BLaER1 (cell line): ENCODE results near the gene WWOX.

Experiments used
- H3K27ac ChIP-seq: shearing (Covaris generic); formaldehyde crosslinking; 2 replicates; pipeline ENCODE4 v1.8.1; 2022
- H3K27me3 ChIP-seq: shearing (Covaris generic); formaldehyde crosslinking; 2 replicates; pipeline ENCODE4 v1.8.1; 2022
- H3K36me3 ChIP-seq: shearing (Covaris generic); formaldehyde crosslinking; 2 replicates; pipeline ENCODE4 v1.8.1; 2022
- H3K4me1 ChIP-seq: shearing (Covaris generic); formaldehyde crosslinking; 2 replicates; pipeline ENCODE4 v1.8.1; 2022
- H3K4me2 ChIP-seq: shearing (Covaris generic); formaldehyde crosslinking; 2 replicates; pipeline ENCODE4 v1.8.1; 2022
- H3K4me3 ChIP-seq: shearing (Covaris generic); formaldehyde crosslinking; 2 replicates; pipeline ENCODE4 v1.8.1; 2022
- H3K9ac ChIP-seq: shearing (Covaris generic); formaldehyde crosslinking; 2 replicates; pipeline ENCODE4 v1.8.1; 2022
- H3K9me3 ChIP-seq: shearing (Covaris generic); formaldehyde crosslinking; 2 replicates; pipeline ENCODE4 v1.8.1; 2022
- H4K20me1 ChIP-seq: shearing (Covaris generic); formaldehyde crosslinking; 2 replicates; pipeline ENCODE4 v1.8.1; 2022
- Cebpa-rat ChIP-seq: shearing (Covaris generic); IDR thresholded peaks from 2 replicates; pipeline ENCODE4 v1.8.1; 2022

The WWOX gene

DNA sequence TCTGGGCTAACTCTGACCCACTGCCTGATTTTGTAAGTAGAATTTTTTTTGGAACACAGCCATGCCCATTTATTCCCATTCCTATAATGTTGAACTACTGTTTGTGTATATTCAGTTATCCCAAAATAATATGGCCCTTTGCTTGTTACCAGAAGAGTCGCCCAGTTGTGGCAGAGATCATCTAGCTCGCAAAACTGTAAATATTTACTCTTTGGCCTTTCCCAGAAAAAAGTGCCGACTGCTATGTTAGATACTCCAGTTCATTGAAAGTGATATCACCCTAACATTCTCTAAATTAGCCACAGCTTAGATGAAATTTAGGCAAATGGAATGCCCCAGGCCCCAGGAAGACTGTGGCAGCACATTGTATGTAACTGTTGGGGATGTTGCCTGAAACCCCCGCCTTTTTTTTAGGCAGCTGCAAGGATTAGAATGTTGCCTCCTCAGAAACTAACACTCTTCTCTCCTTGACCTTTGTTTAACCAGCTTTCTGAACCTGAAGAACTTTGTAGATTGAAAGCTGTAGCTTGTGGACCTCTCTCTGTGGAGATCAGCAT is 19.1 kb downstream of the WWOX start:
- H3K9ac ChIP-seq = no peak overlapping the region
- no peak overlapping the region for H3K4me2 ChIP-seq
- H3K36me3 ChIP-seq = peaks cover 56% of the 10 kb centered on the region
- no peaks in the 10 kb centered on the region for H3K27me3 ChIP-seq
- H3K4me3 ChIP-seq = no peak overlapping the region
- no peak for TF ChIP-seq Cebpa-rat
- no peaks in the 10 kb centered on the region for H3K9me3 ChIP-seq
- no peaks in the 10 kb centered on the region for H3K4me1 ChIP-seq
- no peaks in the 10 kb centered on the region for H4K20me1 ChIP-seq
- H3K27ac ChIP-seq = no peak overlapping the region

DNA sequence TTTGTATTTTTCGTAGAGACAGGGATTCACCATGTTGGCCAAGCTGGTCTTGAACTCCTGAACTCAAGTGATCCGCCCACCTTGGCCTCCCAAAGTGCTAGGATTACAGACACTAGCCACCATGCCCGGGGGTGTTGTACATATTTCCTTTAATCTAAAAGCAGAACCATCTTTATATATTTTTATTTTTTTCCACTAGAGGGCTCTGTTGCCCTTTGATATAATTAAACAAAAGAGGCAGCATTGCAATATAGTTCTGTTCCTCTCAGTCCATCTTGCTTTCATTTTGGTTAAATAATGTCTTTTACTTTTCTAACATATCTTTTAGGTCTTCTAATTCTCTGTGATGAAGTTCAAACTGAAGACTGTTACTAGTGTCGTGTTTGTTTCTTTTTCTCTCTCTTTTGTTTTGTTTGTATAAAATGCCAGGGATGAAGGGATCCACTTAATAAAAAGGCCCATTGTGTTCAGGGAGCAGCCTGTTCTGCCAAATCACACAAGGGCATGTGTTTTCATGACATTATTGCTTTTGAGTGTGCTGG is 23.4 kb downstream of the WWOX start:
- Histone ChIP-seq H3K4me1 (no peaks in the 10 kb centered on the region), H3K27me3 (no peaks in the 10 kb centered on the region), H3K27ac (no peak overlapping the region), H3K4me3 (no peak overlapping the region), H3K36me3 (peaks cover 29% of the 10 kb centered on the region), H3K4me2 (no peak overlapping the region), H3K9me3 (no peaks in the 10 kb centered on the region), H3K9ac (no peak overlapping the region), H4K20me1 (no peaks in the 10 kb centered on the region)
- no peak for TF ChIP-seq Cebpa-rat

DNA sequence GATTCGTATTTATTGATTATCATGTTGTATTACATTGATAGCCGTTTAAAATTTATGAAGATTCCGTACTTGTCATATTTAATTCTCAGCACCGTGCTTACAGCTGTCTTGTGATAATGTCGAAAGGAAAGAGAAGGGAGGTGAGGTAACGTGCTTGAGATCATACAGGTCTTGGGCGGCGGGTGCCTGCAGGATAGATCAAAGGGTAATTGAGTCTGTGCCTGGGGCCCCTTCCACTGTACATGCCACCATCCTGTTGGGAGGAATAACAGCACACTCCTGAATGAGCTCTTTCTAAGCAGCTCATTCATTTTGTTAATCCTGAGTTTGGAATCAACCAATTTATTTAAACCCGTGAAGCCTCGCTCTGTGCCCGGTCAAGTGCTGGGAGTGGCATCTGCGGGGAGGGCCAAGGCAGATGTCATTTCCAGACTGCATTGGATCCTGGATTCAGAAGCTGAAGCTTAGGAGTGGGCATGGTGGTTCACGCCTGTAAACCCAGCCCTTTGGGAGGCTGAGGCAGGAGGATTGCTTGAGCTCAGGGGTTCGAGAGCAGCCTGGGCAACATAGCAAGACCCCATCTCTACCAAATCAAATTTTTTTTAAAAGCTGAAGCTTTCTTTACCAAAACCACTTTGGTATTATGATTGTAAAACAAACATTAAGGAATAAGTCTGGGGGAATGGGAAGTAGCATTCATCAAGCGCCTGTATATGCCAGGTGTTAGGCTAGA is 25.8 kb downstream of the WWOX start:
- Histone ChIP-seq H3K9ac (no peak overlapping the region), H3K27me3 (no peaks in the 10 kb centered on the region), H3K4me3 (no peak overlapping the region), H3K27ac (no peak overlapping the region), H3K4me1 (no peaks in the 10 kb centered on the region), H4K20me1 (no peaks in the 10 kb centered on the region), H3K36me3 (peaks cover 14% of the 10 kb centered on the region), H3K4me2 (no peak overlapping the region), H3K9me3 (no peaks in the 10 kb centered on the region; the same call in 1 of the 2 replicates)
- TF ChIP-seq Cebpa-rat = no peak

DNA sequence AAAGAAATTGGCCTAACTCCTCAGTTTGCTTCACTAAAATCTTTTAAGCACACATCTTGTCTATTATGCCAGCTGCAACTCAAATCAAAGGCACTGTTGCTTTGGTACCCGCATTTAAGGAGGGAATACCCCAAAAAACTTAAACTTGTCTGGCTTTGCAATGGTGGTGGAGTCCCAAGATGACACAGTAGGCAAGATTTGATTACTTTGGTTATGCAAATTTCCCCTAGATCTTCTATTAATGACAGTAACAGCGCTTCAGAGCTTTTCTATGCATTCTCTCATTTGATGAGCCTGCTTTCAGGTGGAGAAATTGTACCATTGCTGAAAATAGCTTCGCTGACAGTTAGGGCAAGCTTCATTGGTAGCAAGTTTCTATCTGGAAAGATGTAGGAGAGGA is 27.2 kb downstream of the WWOX start:
- H3K4me1 ChIP-seq = no peaks in the 10 kb centered on the region
- TF ChIP-seq Cebpa-rat = no peak
- H4K20me1 ChIP-seq = no peaks in the 10 kb centered on the region
- no peak overlapping the region for H3K9ac ChIP-seq
- no peaks in the 10 kb centered on the region for H3K27me3 ChIP-seq
- no peak overlapping the region for H3K27ac ChIP-seq
- peaks cover 20% of the 10 kb centered on the region for H3K36me3 ChIP-seq
- no peak overlapping the region for H3K4me2 ChIP-seq
- H3K4me3 ChIP-seq = no peak overlapping the region
- no peaks in the 10 kb centered on the region; the same call in 1 of the 2 replicates for H3K9me3 ChIP-seq

DNA sequence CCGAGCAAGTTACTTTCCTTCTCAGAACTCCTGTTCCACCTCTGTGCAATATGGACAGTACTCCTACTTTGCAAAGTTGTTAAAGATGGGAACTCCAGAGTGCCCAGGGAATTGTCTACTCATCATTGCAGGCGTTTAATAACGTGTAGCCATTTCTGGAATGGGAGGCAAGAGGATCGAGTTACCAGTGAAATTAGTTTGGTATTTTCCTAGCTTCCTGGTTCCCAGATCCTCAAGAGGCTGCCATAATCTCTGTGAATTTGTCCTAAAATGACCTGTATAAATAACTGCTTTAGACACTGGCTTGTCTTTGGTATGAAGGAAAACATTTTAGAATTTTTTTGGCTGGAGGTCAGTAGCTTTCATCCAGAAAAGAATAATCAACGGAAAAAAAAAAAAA is 27.7 kb downstream of the WWOX start:
- Histone ChIP-seq H3K9ac (no peak overlapping the region), H3K4me1 (no peaks in the 10 kb centered on the region), H3K36me3 (peaks cover 19% of the 10 kb centered on the region), H3K4me3 (no peak overlapping the region), H4K20me1 (no peaks in the 10 kb centered on the region), H3K9me3 (no peaks in the 10 kb centered on the region; the same call in 1 of the 2 replicates), H3K27me3 (no peaks in the 10 kb centered on the region), H3K4me2 (no peak overlapping the region), H3K27ac (no peak overlapping the region)
- no peak for TF ChIP-seq Cebpa-rat

DNA sequence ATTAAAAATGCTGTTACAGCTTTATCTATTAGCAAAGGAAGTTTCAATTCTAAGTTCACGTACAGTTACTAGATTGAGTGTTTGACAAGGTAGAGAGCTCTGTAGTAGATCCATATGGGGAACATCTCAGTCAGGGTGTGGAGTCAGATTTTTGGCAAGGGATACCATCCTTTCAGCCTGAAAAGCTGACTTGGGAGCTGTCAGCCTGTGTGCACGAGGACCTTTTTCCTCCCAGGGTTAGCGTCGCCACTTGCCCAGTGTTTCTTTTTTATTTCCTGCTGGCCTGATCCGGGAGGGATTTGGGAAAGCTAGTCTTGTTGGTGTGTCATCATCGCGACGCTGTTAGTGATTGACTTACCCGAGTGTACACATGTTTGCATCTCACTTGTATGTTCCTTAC is 29.5 kb downstream of the WWOX start:
- H3K9ac ChIP-seq = no peak overlapping the region

DNA sequence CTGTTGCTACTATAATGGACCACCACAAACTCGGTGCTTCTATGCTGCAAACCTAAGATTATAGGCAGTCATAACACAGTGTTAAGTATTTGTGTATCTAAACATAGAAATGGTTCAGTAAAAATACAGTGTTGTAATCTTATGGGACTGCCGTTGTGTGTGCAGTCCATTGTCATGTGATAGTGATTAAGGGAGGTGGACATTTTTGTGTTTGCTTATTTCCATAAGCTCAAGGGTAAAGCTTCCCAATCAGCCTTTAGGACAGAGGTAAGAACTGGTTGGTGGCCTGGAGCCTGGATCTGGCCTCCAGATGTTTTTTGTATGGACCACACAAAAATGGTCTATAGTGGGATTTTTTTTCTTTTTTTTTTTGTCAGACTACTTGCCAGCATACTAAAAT is 29.9 kb downstream of the WWOX start:
- Histone ChIP-seq H4K20me1 (no peaks in the 10 kb centered on the region), H3K4me2 (no peak overlapping the region), H3K4me3 (no peak overlapping the region), H3K9ac (no peak overlapping the region), H3K36me3 (peaks cover 23% of the 10 kb centered on the region), H3K27ac (no peak overlapping the region), H3K9me3 (no peaks in the 10 kb centered on the region; the same call in 1 of the 2 replicates), H3K27me3 (no peaks in the 10 kb centered on the region), H3K4me1 (no peaks in the 10 kb centered on the region)
- TF ChIP-seq Cebpa-rat = no peak

More for the DNA sequence above, 29.5 kb downstream of the WWOX start:
- Histone ChIP-seq H3K36me3 (peaks cover 23% of the 10 kb centered on the region), H3K27ac (no peak overlapping the region), H3K4me1 (no peaks in the 10 kb centered on the region), H3K9me3 (no peaks in the 10 kb centered on the region; the same call in 1 of the 2 replicates), H3K27me3 (no peaks in the 10 kb centered on the region), H3K4me3 (no peak overlapping the region), H4K20me1 (no peaks in the 10 kb centered on the region), H3K4me2 (no peak overlapping the region)
- TF ChIP-seq Cebpa-rat = no peak

DNA sequence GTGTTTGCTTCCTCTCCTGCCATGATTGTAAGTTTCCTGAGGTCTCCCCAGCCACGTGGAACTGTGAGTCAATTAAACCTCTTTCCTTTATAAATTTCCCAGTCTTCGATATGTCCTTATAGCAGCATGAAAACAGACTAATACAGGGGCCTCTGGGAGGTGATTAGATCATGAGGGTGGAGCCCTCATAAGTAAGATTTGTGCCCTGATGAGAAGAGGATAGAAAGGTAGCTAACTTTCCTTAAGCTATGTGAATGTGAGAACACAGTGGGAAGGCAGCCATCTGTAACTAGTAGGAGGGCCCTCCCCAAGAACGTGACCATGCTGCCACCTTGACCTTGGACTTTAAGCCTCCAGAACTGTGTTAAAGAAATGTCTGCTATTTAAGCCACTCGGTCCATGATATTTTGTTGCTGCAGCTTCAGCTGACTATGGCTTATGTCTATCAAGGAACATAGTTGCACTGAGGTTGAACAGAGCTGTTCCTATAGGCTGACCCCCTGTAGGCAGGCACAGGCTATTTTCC is 30.7 kb downstream of the WWOX start:
- H3K9ac ChIP-seq = no peak overlapping the region
- no peaks in the 10 kb centered on the region for H3K4me1 ChIP-seq
- H4K20me1 ChIP-seq = no peaks in the 10 kb centered on the region
- TF ChIP-seq Cebpa-rat = no peak
- no peak overlapping the region for H3K4me2 ChIP-seq
- H3K9me3 ChIP-seq = no peaks in the 10 kb centered on the region; the same call in 1 of the 2 replicates
- H3K4me3 ChIP-seq = no peak overlapping the region
- no peak overlapping the region for H3K27ac ChIP-seq
- no peaks in the 10 kb centered on the region for H3K27me3 ChIP-seq
- H3K36me3 ChIP-seq = peaks cover 22% of the 10 kb centered on the region

DNA sequence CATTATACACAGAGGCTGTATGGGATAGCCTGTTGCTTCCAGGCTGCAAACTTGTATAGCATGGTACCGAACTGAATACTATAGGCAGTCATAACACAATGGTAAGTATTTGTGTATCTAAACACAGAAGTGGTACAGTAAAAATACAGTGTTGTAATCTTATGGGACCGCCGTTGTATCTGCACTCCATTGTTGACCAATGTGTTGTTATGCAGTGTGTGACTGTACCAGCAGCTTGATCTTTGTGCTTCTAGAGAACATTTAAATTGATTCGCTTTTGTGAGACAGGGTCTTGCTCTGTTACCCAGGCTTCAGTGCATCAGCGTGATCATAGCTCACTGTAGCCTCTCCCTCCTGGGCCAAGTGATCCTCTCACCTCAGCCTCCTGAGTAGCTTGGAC is 31.5 kb downstream of the WWOX start:
- no peaks in the 10 kb centered on the region for H3K27me3 ChIP-seq
- no peaks in the 10 kb centered on the region for H4K20me1 ChIP-seq
- TF ChIP-seq Cebpa-rat = no peak
- H3K4me3 ChIP-seq = no peak overlapping the region
- no peak overlapping the region for H3K9ac ChIP-seq
- H3K36me3 ChIP-seq = peaks cover 19% of the 10 kb centered on the region
- no peaks in the 10 kb centered on the region; the same call in 1 of the 2 replicates for H3K9me3 ChIP-seq
- H3K4me2 ChIP-seq = no peak overlapping the region
- no peaks in the 10 kb centered on the region for H3K4me1 ChIP-seq
- no peak overlapping the region for H3K27ac ChIP-seq

DNA sequence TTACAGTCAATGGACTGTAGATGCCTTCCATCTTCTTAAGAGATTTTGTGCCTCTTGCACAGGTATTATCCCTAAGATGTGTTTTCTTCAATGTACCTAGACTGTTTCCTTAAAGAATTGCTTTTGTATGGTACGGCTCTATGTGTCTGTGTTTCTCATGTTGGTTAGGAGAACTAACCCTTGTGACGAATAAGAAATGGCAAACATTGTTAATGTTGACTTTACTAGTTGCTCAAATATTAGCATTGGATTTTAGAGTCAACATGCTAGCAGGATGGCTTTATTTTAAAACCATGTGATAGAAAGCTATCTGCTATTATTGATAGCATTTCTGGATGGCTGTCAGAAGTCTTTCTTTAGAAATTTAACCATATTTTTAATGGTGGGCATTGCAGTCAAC is 34.5 kb downstream of the WWOX start:
- Histone ChIP-seq H3K27ac (no peak overlapping the region), H3K9ac (no peak overlapping the region), H3K27me3 (no peaks in the 10 kb centered on the region), H3K9me3 (no peaks in the 10 kb centered on the region; the same call in 1 of the 2 replicates), H4K20me1 (no peaks in the 10 kb centered on the region), H3K36me3 (peaks cover 19% of the 10 kb centered on the region), H3K4me2 (no peak overlapping the region), H3K4me1 (peaks cover 13% of the 10 kb centered on the region), H3K4me3 (no peak overlapping the region)
- TF ChIP-seq Cebpa-rat = no peak
